ENCODE results near the gene FCN2. TPM values are rescaled to one million over a fixed set of nuclear protein-coding genes. Genes with fewer than 3 reads are reported as not detected.

The FCN2 gene
- total RNA-seq, 1 experiment from 2014 or later: not detected

DNA sequence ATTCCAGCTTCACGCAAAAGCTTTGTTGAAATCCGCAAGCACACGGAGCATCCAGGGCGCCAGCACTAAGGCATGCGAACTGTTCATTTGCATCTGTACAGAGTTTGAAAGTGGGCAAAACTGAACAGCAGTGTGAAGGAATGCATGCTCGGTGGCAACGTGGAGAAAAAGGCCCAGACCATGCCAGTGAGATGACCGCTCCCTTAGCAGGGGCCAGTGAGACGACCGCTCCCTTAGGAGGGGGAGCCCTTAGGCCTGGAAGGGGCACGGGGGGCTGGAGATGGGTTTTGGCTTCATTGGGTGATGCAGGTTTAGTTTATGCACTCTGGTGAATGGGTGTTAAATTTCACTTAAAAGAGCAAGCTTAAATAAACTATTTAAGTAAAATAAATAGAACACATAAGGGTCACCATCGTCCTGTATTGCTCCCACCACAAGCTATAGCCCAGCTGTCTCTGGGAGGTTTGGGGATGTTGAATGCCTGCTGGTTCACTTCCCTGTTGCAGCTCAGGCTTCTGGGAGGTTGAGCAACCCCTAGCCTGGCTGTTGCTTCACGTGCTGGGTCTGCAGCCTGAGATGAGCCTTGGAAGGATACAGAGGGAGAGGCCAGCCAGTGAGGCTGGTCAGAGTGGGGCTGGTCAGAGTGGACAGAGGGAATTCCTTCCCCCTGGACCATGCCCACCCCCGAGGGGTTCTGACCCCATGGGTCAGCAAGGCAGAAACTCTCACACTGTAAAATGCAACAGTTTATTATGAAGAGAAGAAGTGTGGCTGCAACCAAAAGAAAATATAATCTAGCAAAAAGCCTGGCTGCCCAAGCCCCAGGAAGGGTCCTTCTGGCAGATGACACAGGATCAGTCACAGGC, 41.7 kb downstream of the FCN2 start:
- no peak for ATAC-seq
- 0 out of 2 replicates have a peak, but pooled peaks cover under 1% of the 10 kb centered on the region for H3K27me3 ChIP-seq (ENCODE audit: insufficient read depth, low read length)
- no peak for TF ChIP-seq RAD21 (IDR thresholded peaks at IDR 0.05; ENCODE audit: low read depth)
- H3K4me2 ChIP-seq (ENCODE audit: low read length): no peak overlapping the region
- H4K20me1 ChIP-seq (ENCODE audit: insufficient read depth): no peaks in the 10 kb centered on the region
- ChIA-PET POLR2A (no interaction called here), RAD21 (ENCODE audit: low non-redundant PET in 1 of 2, low total read pairs in 2 of 2, uncharacterized antibody in 2 of 2, unreplicated experiment in 2 of 2) (no interaction called here), CTCF (no interaction called here)
- H3K9ac ChIP-seq (ENCODE audit: low read length): no peak overlapping the region
- intact Hi-C loops (cut with micrococcal nuclease): no loop called here
- no peak overlapping the region for H3K4me3 ChIP-seq (replicated peaks in 1 of 2; ENCODE audit: low read depth in 1 of 2, low read length in 2 of 2)
- no peaks in the 10 kb centered on the region for H3K4me1 ChIP-seq (ENCODE audit: control insufficient read depth in 1 of 2, insufficient read depth in 2 of 2, low read length in 2 of 2)
- H3K9me3 ChIP-seq (ENCODE audit: control insufficient read depth in 1 of 2, insufficient read depth in 1 of 2, low read depth in 1 of 2, low read length in 2 of 2): peaks cover 0 to 5% of the 10 kb centered on the region in 2 experiments; a peak in 1 of 4 replicates
- H3K79me2 ChIP-seq (ENCODE audit: insufficient read depth, low read length): no peaks in the 10 kb centered on the region
- no peaks in the 10 kb centered on the region for H3K9me2 ChIP-seq (ENCODE audit: insufficient read depth)
- DNase-seq (ENCODE audit: low read depth, low spot score): no peak
- BruUV-seq (replicated peaks): no TSS peak
- no peak overlapping the region for H2AFZ ChIP-seq (ENCODE audit: low read depth, low read length, poor library complexity, severe bottlenecking)
- H3K36me3 ChIP-seq (ENCODE audit: control insufficient read depth in 1 of 2, insufficient read depth in 2 of 2, low read length in 2 of 2): no peaks in the 10 kb centered on the region
- no peak overlapping the region for H3K27ac ChIP-seq (ENCODE audit: low read depth, low read length)

DNA sequence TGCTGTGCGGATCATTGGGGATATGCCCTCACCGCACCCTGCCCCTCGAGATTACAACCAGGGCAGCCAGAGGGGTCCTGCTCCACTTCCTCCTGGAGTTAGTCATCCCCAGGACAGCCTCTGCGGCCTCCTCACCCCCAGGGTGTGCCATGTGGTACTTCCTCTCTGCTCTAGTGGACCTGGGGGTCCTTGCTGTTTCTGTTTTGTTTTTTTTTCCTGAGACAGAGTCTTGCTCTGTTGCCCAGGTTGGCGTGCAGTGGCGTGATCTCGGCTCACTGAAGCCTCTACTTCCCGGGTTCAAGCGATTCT, 42.3 kb downstream of the FCN2 start:
- Histone ChIP-seq H4K20me1 (ENCODE audit: insufficient read depth) (no peaks in the 10 kb centered on the region), H3K9me2 (ENCODE audit: insufficient read depth) (no peaks in the 10 kb centered on the region), H3K9ac (ENCODE audit: low read length) (no peak overlapping the region), H3K79me2 (ENCODE audit: insufficient read depth, low read length) (no peaks in the 10 kb centered on the region), H3K4me1 (ENCODE audit: control insufficient read depth in 1 of 2, insufficient read depth in 2 of 2, low read length in 2 of 2) (no peaks in the 10 kb centered on the region), H3K9me3 (ENCODE audit: control insufficient read depth in 1 of 2, insufficient read depth in 1 of 2, low read depth in 1 of 2, low read length in 2 of 2) (peaks cover 0 to 5% of the 10 kb centered on the region in 2 experiments; a peak in 1 of 4 replicates), H2AFZ (ENCODE audit: low read depth, low read length, poor library complexity, severe bottlenecking) (no peak overlapping the region), H3K36me3 (ENCODE audit: control insufficient read depth in 1 of 2, insufficient read depth in 2 of 2, low read length in 2 of 2) (no peaks in the 10 kb centered on the region), H3K4me2 (ENCODE audit: low read length) (no peak overlapping the region), H3K4me3 (replicated peaks in 1 of 2; ENCODE audit: low read depth in 1 of 2, low read length in 2 of 2) (no peak overlapping the region), H3K27ac (ENCODE audit: low read depth, low read length) (no peak overlapping the region), H3K27me3 (ENCODE audit: insufficient read depth, low read length) (no peaks in the 10 kb centered on the region)
- RAD21 ChIA-PET (ENCODE audit: low non-redundant PET in 1 of 2, low total read pairs in 2 of 2, uncharacterized antibody in 2 of 2, unreplicated experiment in 2 of 2): no interaction called here
- POLR2A ChIA-PET: no interaction called here
- DNase-seq (ENCODE audit: low read depth, low spot score) (no peak), ATAC-seq (no peak)
- intact Hi-C loops (cut with micrococcal nuclease): no loop called here
- CTCF ChIA-PET: no interaction called here
- no TSS peak for BruUV-seq (replicated peaks)
- no peak for TF ChIP-seq SP1 (IDR thresholded peaks at IDR 0.05; ENCODE audit: low read depth)
- TF ChIP-seq, protein P1, sequence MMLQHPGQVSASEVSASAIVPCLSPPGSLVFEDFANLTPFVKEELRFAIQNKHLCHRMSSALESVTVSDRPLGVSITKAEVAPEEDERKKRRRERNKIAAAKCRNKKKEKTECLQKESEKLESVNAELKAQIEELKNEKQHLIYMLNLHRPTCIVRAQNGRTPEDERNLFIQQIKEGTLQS (IDR thresholded peaks at IDR 0.05): no peak
- no peak for TF ChIP-seq POLR2A (IDR thresholded peaks at IDR 0.05; ENCODE audit: borderline replicate concordance, extremely low read depth, insufficient read depth, insufficient read length)
- TF ChIP-seq POLR2AphosphoS5 (IDR thresholded peaks at IDR 0.05; ENCODE audit: low read depth, low read length): no peak
- TF ChIP-seq, protein P2, sequence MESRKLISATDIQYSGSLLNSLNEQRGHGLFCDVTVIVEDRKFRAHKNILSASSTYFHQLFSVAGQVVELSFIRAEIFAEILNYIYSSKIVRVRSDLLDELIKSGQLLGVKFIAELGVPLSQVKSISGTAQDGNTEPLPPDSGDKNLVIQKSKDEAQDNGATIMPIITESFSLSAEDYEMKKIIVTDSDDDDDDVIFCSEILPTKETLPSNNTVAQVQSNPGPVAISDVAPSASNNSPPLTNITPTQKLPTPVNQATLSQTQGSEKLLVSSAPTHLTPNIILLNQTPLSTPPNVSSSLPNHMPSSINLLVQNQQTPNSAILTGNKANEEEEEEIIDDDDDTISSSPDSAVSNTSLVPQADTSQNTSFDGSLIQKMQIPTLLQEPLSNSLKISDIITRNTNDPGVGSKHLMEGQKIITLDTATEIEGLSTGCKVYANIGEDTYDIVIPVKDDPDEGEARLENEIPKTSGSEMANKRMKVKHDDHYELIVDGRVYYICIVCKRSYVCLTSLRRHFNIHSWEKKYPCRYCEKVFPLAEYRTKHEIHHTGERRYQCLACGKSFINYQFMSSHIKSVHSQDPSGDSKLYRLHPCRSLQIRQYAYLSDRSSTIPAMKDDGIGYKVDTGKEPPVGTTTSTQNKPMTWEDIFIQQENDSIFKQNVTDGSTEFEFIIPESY (IDR thresholded peaks at IDR 0.05; ENCODE audit: extremely low read depth, insufficient replicate concordance, low read length): no peak
- no peak for TF ChIP-seq EZH2phosphoT487 (IDR thresholded peaks at IDR 0.05; ENCODE audit: borderline replicate concordance)
- no peak for TF ChIP-seq YY1 (IDR thresholded peaks at IDR 0.05; ENCODE audit: extremely low read depth, insufficient replicate concordance, low read depth, low read length)
- no peak for TF ChIP-seq FOSL1 (IDR thresholded peaks at IDR 0.05; ENCODE audit: low read depth)
- TF ChIP-seq EGR1 (IDR thresholded peaks at IDR 0.05; ENCODE audit: low read depth): no peak
- TF ChIP-seq SRF (IDR thresholded peaks at IDR 0.05; ENCODE audit: low read depth): no peak
- TF ChIP-seq, protein P3, sequence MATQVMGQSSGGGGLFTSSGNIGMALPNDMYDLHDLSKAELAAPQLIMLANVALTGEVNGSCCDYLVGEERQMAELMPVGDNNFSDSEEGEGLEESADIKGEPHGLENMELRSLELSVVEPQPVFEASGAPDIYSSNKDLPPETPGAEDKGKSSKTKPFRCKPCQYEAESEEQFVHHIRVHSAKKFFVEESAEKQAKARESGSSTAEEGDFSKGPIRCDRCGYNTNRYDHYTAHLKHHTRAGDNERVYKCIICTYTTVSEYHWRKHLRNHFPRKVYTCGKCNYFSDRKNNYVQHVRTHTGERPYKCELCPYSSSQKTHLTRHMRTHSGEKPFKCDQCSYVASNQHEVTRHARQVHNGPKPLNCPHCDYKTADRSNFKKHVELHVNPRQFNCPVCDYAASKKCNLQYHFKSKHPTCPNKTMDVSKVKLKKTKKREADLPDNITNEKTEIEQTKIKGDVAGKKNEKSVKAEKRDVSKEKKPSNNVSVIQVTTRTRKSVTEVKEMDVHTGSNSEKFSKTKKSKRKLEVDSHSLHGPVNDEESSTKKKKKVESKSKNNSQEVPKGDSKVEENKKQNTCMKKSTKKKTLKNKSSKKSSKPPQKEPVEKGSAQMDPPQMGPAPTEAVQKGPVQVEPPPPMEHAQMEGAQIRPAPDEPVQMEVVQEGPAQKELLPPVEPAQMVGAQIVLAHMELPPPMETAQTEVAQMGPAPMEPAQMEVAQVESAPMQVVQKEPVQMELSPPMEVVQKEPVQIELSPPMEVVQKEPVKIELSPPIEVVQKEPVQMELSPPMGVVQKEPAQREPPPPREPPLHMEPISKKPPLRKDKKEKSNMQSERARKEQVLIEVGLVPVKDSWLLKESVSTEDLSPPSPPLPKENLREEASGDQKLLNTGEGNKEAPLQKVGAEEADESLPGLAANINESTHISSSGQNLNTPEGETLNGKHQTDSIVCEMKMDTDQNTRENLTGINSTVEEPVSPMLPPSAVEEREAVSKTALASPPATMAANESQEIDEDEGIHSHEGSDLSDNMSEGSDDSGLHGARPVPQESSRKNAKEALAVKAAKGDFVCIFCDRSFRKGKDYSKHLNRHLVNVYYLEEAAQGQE (IDR thresholded peaks at IDR 0.05; ENCODE audit: low read depth): no peak
